Endothelial cell (in vitro differentiated cells): ENCODE measurements around the gene FAM222A. TPM values are rescaled to one million over a fixed set of nuclear protein-coding genes. Genes with fewer than 3 reads are reported as not detected.
A peak's percentile ranks its signal among the peaks of the same experiment; 100 is the strongest.

ENCODE experiments used
- DNase-seq: peaks from one replicate; pipeline ENCODE4 v3.0.0; 2021; ENCODE audit warnings: low spot score
- H3K27ac Mint-ChIP-seq: one replicate; pipeline ENCODE4 v1.8.0; 2021; ENCODE audit warnings: mixed read lengths, inconsistent platforms; ENCODE audit not compliant: unreplicated experiment
- H3K27me3 Mint-ChIP-seq: one replicate; pipeline ENCODE4 v1.8.0; 2021; ENCODE audit warnings: mild to moderate bottlenecking, moderate library complexity, mixed read lengths, inconsistent platforms; ENCODE audit not compliant: unreplicated experiment
- H3K36me3 Mint-ChIP-seq: one replicate; pipeline ENCODE4 v1.8.0; 2021; ENCODE audit warnings: mild to moderate bottlenecking, low read depth, mixed read lengths, inconsistent platforms; ENCODE audit not compliant: unreplicated experiment
- H3K4me1 Mint-ChIP-seq: one replicate; pipeline ENCODE4 v1.8.0; 2021; ENCODE audit warnings: mild to moderate bottlenecking, mixed read lengths, inconsistent platforms; ENCODE audit not compliant: unreplicated experiment
- H3K4me3 Mint-ChIP-seq: one replicate; pipeline ENCODE4 v1.8.0; 2021; ENCODE audit warnings: mild to moderate bottlenecking, mixed read lengths, inconsistent platforms; ENCODE audit not compliant: unreplicated experiment
- H3K9me3 Mint-ChIP-seq: one replicate; pipeline ENCODE4 v1.8.0; 2021; ENCODE audit warnings: mixed read lengths, inconsistent platforms; ENCODE audit not compliant: unreplicated experiment
- CTCF ChIP-seq: fragments of 200-600 bp; sonication (generic); IDR thresholded peaks from one replicate; pipeline ENCODE4 v1.5.0; 2021; ENCODE audit warnings: antibody characterized with exemption; ENCODE audit not compliant: unreplicated experiment
- total RNA-seq: library from RNA; stranded (reverse); fragmentation: NEBNext Ultra II Directional; extraction: Animal tissue kit (Norgen Biotek cat#: 25700); gene quantifications from one replicate; pipeline ENCODE4 v1.2.1, GENCODE V29; 2021; ENCODE audit not compliant: unreplicated experiment

The FAM222A gene
- total RNA-seq, 1 donor from 2014 or later = 14.2 TPM

DNA sequence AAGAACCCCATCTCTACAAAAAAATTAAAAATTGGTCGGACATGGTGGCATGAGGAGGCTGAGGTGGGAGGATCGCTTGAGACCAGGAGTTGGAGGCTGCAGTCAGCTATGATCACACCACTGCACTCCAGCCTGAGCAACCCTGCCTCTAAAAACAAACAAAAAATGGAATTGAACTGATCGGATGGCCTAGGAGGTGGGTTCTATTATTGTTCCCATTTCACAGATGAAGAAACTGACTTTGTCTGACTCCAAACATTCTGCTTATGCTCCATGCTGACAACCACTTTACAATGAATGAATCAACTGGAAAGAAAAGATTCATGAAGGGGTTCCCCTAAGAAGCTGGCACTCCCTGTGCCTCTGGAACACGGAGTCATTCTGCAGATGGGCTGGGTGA lies 72.2 kb downstream of the FAM222A start:
- Mint-ChIP-seq H3K27me3 (peaks cover 14% of the 10 kb centered on the region), H3K9me3 (no peaks in the 10 kb centered on the region), H3K4me3 (no peak overlapping the region), H3K4me1 (no peaks in the 10 kb centered on the region), H3K36me3 (peaks cover 40% of the 10 kb centered on the region), H3K27ac (no peak overlapping the region)
- no peak for TF ChIP-seq CTCF
- DNase-seq = no peak

GRCh38 chr12:109786799-109787198 lies 73.2 kb downstream of the FAM222A start:
- TF ChIP-seq CTCF = no peak
- no peaks in the 10 kb centered on the region for H3K4me1 Mint-ChIP-seq
- DNase-seq = no peak
- H3K27me3 Mint-ChIP-seq = peaks cover 12% of the 10 kb centered on the region
- no peak overlapping the region for H3K27ac Mint-ChIP-seq
- H3K36me3 Mint-ChIP-seq = peaks cover 40% of the 10 kb centered on the region
- H3K9me3 Mint-ChIP-seq = no peaks in the 10 kb centered on the region
- no peak overlapping the region for H3K4me3 Mint-ChIP-seq

- Mint-ChIP-seq H3K27me3 (peaks cover 3% of the 10 kb centered on the region), H3K4me1 (no peaks in the 10 kb centered on the region), H3K36me3 (peaks cover 28% of the 10 kb centered on the region), H3K4me3 (no peak overlapping the region), H3K27ac (no peak overlapping the region), H3K9me3 (no peaks in the 10 kb centered on the region)
- DNase-seq = no peak
- no peak for TF ChIP-seq CTCF
These were observed 76.0 kb downstream of the FAM222A start for GRCh38 chr12:109789526-109790048.

GRCh38 chr12:109792992-109793391 lies 79.4 kb downstream of the FAM222A start:
- H3K4me1 Mint-ChIP-seq = no peaks in the 10 kb centered on the region
- peaks cover 1% of the 10 kb centered on the region for H3K27me3 Mint-ChIP-seq
- no peak for TF ChIP-seq CTCF
- peaks cover 23% of the 10 kb centered on the region for H3K36me3 Mint-ChIP-seq
- no peak overlapping the region for H3K27ac Mint-ChIP-seq
- no peak overlapping the region for H3K4me3 Mint-ChIP-seq
- H3K9me3 Mint-ChIP-seq = no peaks in the 10 kb centered on the region
- no peak for DNase-seq

DNA sequence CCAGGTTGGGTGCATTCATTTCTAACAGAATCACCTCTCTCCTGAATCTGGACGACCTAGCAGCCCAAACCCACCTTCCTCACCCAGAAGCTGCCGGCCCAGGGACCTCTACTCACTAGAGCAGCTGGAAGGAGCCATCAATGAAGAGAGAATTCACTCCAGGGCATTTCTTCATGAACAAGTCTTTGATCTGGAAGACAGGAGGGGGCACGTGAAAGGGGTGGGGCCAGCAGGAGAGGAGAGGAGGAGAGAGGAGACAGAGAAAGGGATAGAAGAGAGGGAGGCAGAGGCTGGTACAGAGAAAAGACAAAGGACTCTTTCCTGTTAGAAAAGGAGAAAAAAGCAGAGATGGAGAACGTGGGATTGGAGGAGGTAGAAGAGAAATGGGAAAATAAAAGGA lies 79.8 kb downstream of the FAM222A start:
- Mint-ChIP-seq H3K27ac (no peak overlapping the region), H3K9me3 (no peaks in the 10 kb centered on the region), H3K4me3 (peak overlapping the region; percentile 60), H3K27me3 (peaks cover 1% of the 10 kb centered on the region), H3K4me1 (no peaks in the 10 kb centered on the region), H3K36me3 (peaks cover 23% of the 10 kb centered on the region)
- TF ChIP-seq CTCF = no peak
- DNase-seq = no peak
